ENCODE measurements around the gene DPM2.

The DPM2 gene

GRCh38 chr9:127934248-127934647 lies 3.4 kb downstream of the DPM2 start:
- DNase-seq: no peak

GRCh38 chr9:127931092-127931881 lies 6.4 kb downstream of the DPM2 start:
- DNase-seq: peak; percentile 40

DNA sequence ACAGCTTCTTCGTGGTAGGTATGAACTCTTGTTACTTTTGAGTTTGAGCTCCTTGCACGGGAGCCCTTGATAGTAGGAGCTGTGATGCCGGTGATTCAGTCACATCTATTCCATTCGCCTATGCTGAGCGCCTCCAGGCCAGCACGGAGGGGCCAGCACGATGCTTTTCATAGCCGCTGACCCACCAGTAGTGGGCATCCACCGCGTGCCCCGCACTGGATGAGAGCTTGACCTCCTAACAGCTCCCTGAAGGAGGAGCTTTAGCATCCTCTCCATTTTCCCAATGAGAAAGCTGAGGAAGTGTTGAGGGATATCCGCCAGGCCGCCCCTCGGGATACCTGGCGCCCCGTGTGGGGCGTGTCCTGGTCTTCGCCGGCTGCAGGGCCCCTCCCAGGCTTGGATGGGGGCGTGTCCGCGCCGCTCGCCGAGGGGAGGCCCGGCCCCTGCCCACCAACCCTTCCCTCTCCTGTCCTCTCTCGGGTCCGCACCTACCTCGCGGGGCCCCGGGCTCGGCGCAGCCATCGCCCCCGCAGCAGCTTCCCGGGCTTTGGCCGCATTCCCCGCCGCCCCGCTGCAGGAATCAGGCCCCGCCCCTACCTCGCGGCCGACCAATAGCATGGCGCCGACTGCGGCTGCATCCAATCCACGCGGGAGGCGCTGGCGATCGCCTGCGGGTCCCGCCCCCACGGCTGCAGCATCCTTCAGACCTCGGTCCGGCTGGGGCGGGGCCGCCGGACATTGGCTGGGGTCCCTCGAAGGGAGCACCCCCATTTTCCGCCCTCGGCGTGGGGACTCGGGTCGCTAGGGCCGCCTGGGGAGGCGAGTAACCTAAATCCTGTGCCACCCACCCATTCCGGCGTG lies 7.2 kb downstream of the DPM2 start, which contains the start of gene PIP5KL1:
PIP5KL1 (minus strand) TSS at position 547 of the 861 bp plus-strand sequence; CDS start at position 522, 25 bp downstream.
- peak; percentile 66 for DNase-seq

DNA sequence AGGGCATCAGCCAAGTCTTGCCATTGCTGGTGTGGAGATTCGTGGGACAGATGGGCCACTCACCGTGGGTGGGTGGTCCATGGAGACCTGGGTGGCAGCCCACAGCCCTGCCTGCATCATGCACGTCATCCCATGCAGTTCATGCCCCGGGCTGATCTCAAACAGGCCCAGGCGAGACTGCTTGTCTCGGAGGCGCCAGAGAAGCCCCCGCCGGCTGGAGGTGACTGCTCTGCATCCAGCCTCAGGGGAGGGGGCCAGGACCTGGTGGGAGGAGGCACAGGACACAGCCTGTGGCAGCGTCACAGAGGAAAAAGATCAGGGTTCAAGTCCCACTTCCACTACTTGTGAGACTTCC lies 8.1 kb downstream of the DPM2 start:
- DNase-seq: no peak

DNA sequence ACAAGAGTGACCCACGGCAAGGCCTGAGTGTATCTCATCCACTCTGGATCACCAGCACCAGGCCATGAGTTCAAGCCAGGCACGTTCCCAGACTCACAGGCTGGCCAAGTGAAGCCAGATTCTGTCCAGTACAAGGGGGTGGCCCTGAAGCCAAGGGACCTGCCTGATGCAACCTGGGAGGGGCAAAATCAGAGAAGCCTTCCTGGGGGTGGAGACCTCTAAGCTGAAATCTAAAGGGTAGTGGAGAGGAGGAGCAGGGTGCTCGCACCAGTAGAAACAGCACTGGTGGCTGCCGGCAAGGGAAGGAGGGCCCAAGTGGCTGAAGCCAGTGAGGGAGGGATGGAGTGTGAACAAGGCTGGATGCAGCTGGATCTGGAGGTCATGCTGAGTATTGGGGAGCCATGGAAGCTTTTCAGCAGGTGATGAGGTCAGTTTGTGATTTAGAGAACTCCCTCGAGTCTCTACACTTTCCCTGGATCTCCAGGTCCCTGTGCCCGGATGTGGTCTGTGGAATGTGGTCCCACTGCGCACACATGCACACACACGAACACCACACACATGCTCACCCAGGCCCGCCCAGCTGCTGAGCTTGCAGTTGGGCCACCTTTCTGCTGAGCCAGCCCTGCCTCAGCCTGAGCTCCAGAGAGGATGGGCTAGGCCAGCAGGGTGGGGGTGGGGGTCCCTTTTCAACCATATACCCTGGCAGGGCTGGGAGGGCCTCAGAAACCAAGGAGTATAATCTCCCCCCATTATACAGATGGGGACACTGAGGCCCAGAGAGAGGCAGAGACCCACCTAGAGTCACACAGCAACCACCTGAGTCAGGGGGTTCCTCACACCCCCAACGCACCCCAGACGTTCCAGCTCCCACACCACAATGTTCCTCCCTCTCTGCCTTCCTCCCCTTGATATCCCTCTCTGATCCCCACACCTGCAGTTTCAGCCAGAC lies 8.7 kb downstream of the DPM2 start:
- DNase-seq: no peak

GRCh38 chr9:127927988-127928675 lies 9.5 kb downstream of the DPM2 start:
- no peak for DNase-seq

GRCh38 chr9:127927201-127927987 lies 10.3 kb downstream of the DPM2 start:
- peak; percentile 73 for DNase-seq

DNA sequence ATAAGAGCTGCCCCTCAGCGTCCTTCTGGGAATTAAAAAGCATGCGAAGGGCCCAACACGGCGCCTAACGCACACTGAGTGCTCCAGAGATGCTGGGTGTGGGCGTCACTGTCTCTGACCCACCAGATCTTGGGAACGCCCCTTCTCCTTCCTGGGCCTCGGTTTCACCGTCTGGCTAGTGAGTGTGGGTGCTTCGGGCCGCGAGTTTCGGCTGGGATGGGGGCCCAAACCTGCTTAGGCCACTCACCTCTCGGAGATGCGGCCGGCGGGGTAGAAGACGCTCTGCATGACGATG lies 10.8 kb downstream of the DPM2 start:
- no peak for DNase-seq

DNA sequence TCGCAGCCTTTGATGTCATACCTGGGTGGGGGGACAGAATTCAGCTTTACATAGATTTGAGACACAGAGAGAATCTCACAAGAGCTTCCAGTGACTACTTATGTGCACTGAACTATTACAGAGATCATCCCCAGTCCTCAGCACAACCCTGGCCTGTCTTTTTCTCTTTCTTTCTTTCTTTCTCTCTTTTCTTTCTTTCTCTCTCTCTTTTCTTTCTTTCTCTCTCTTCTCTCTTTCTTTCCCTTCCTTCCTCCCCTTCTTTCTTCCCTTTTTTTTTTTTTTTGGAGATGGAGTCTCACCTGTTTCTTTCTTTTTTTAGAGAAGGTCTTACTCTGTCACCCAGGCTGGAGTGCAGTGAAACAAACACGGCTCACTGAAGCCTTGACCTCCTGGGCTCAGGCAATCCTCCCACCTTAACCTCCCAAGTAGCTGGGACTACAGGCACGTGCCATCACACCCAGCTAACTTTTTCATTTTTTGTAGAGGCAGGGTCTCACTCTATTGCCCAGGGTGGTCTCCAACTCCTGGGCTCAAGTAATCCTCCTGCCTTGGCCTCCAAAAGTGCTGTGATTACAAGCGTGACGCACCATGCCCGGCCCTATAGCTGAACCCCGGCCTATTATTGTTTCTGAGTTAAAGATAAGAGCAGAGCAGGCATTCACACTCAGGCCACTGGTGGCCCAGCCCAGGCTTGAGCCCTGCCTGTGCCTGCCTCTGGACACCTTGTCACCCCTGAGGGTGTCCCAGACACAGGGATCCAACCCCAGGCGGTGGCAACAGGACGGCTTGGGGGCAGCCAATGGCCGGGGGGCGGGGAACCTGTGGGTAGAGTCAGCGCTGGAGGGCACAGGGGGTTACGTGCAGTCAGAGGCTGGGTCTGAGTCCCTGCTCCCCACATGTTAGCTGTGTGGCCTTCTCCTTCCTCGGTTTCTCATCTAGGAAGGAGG lies 11.4 kb downstream of the DPM2 start:
- no peak for DNase-seq

GRCh38 chr9:127924736-127925444 lies 12.8 kb downstream of the DPM2 start:
- no peak for DNase-seq

GRCh38 chr9:127923771-127924170 lies 13.9 kb downstream of the DPM2 start:
- DNase-seq: no peak

GRCh38 chr9:127923046-127923445 lies 14.6 kb downstream of the DPM2 start:
- DNase-seq: no peak

GRCh38 chr9:127921557-127922120 lies 16.0 kb downstream of the DPM2 start:
- peak; percentile 31 for DNase-seq

GRCh38 chr9:127920794-127921193 lies 16.9 kb downstream of the DPM2 start:
- DNase-seq: no peak

DNA sequence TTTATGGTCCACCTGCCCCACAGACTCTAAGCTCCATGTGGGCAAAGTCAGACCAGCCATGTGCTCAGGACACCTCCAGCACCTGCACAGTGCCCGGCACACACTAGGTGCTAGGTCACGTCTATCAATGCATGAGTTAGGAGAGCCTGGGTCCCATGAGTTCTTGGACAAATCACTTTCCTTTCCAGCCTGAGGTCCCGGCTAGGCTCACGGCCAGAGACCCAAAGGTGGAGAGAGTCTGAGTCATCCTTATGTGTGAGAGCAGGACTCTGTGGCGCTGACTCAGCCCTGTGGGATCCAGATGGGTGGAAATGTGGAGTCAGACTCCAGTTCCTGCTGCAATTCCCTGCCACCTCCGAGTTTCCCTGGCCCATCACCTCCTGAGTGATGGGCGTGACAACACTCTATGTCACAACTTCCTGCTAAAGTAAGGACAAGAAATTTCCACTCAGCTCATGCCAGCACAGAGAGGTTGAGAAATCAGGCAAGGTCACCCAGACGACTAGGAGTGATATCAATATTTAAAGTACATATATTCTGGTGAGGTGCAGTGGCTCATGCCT lies 18.3 kb downstream of the DPM2 start:
- DNase-seq: no peak

- no peak for DNase-seq
Measured at GRCh38 chr9:127918183-127919107, 19.2 kb downstream of the DPM2 start.

- no peak for DNase-seq
Measured at GRCh38 chr9:127917603-127918002, 20.1 kb downstream of the DPM2 start.

Data from NCI-H1436 (cell line).